Vagina (tissue), 2 donors: Measurements from ENCODE around the gene OBSCN. TPM values are rescaled to one million over a fixed set of nuclear protein-coding genes. Genes with fewer than 3 reads are reported as not detected.

Experiments used
- DNase-seq, 2 donors: peaks; one replicate each; pipeline ENCODE4 v3.0.0-alpha.2; 2017; ENCODE audit errors: extremely low spot score in 2 of 2
- H3K27ac ChIP-seq: fragments of 200-600 bp; sonication (generic); one replicate; pipeline ENCODE4 v1.5.1; 2019
- H3K27me3 ChIP-seq: fragments of 200-600 bp; sonication (generic); one replicate; pipeline ENCODE4 v1.5.1; 2019
- H3K36me3 ChIP-seq, 2 donors: fragments of 200-600 bp; sonication (generic); one replicate each; pipeline ENCODE4 v1.5.1; 2017 to 2019
- H3K4me1 ChIP-seq: fragments of 200-600 bp; sonication (generic); one replicate; pipeline ENCODE4 v1.5.1; 2019
- H3K4me3 ChIP-seq, 2 donors: fragments of 200-600 bp; sonication (generic); 1 replicate in 1 of 2; 2 replicates in 1 of 2; pipeline ENCODE4 v1.5.1; 2016 to 2019
- H3K9me3 ChIP-seq: fragments of 200-600 bp; sonication (generic); one replicate; pipeline ENCODE4 v1.5.1; 2019
- CTCF ChIP-seq, 3 experiments: fragments of 450-650 bp in 2 of 3; fragments of 200-600 bp in 1 of 3; sonication (generic) in 1 of 3; IDR thresholded peaks; one replicate each; pipeline ENCODE4 v1.5.1; 2017 to 2019; ENCODE audit warnings: antibody characterized with exemption in 3 of 3, mild to moderate bottlenecking in 2 of 3, moderate library complexity in 2 of 3
- POLR2A ChIP-seq, 2 donors: fragments of 450-650 bp; IDR thresholded peaks; one replicate each; pipeline ENCODE4 v1.6.1; 2017; ENCODE audit warnings: antibody characterized with exemption in 2 of 2, mild to moderate bottlenecking in 2 of 2, moderate library complexity in 2 of 2
- POLR2AphosphoS5 ChIP-seq, 2 donors: sonication (generic); formaldehyde crosslinking; IDR thresholded peaks; one replicate each; pipeline ENCODE4 v1.9.0; 2017; ENCODE audit warnings: antibody characterized with exemption in 2 of 2, mild to moderate bottlenecking in 2 of 2, low read depth in 1 of 2; ENCODE audit not compliant: insufficient read depth in 1 of 2
- intact Hi-C: fragments of 100-400 bp; cut with DNase I; formaldehyde crosslinking; loops from one replicate; pipeline ENCODE4 v1.15.1; 2023
- total RNA-seq: library from RNA; depleted of rRNA; stranded (reverse); fragments of >200 nt; gene quantifications from one replicate; pipeline ENCODE4 v1.2.3, GENCODE V29; 2016

The OBSCN gene
- total RNA-seq, 1 donor from 2014 or later, result 35.8 TPM

GRCh38 chr1:228209657-228210056 lies 1.8 kb downstream of the OBSCN start:
- H3K4me3 ChIP-seq, result no peak overlapping the region
- no peaks in the 10 kb centered on the region for H3K36me3 ChIP-seq
- no peak overlapping the region for H3K27ac ChIP-seq
- no peaks in the 10 kb centered on the region for H3K9me3 ChIP-seq
- no peak for TF ChIP-seq POLR2AphosphoS5 (IDR thresholded peaks at IDR 0.05; ENCODE audit: insufficient read depth in 1 of 2, low read depth in 1 of 2)
- TF ChIP-seq CTCF (IDR thresholded peaks at IDR 0.05), result no peak
- TF ChIP-seq POLR2A (IDR thresholded peaks at IDR 0.05), result no peak
- no peak for DNase-seq
- intact Hi-C loops, result no loop called here
- peaks cover 34% of the 10 kb centered on the region for H3K4me1 ChIP-seq
- H3K27me3 ChIP-seq, result no peaks in the 10 kb centered on the region

GRCh38 chr1:228210076-228210651 lies 2.3 kb downstream of the OBSCN start:
- H3K4me1 ChIP-seq, result peaks cover 36% of the 10 kb centered on the region
- intact Hi-C loops, result no loop called here

GRCh38 chr1:228210712-228211530 lies 3.1 kb downstream of the OBSCN start:
- H3K9me3 ChIP-seq, result no peaks in the 10 kb centered on the region
- no peak for DNase-seq
- no peaks in the 10 kb centered on the region for H3K27me3 ChIP-seq
- H3K4me3 ChIP-seq, result no peak overlapping the region
- no peak overlapping the region for H3K27ac ChIP-seq
- H3K4me1 ChIP-seq, result peaks cover 36% of the 10 kb centered on the region
- no peak for TF ChIP-seq POLR2A (IDR thresholded peaks at IDR 0.05)
- no peak for TF ChIP-seq POLR2AphosphoS5 (IDR thresholded peaks at IDR 0.05; ENCODE audit: insufficient read depth in 1 of 2, low read depth in 1 of 2)
- TF ChIP-seq CTCF (IDR thresholded peaks at IDR 0.05), result no peak
- intact Hi-C loops, result no loop called here
- no peaks in the 10 kb centered on the region for H3K36me3 ChIP-seq

More at GRCh38 chr1:228210076-228210651, 2.3 kb downstream of the OBSCN start:
- no peak for DNase-seq
- H3K4me3 ChIP-seq, result no peak overlapping the region
- TF ChIP-seq POLR2AphosphoS5 (IDR thresholded peaks at IDR 0.05; ENCODE audit: insufficient read depth in 1 of 2, low read depth in 1 of 2), result no peak
- no peak for TF ChIP-seq CTCF (IDR thresholded peaks at IDR 0.05)
- no peak for TF ChIP-seq POLR2A (IDR thresholded peaks at IDR 0.05)
- no peak overlapping the region for H3K27ac ChIP-seq
- no peaks in the 10 kb centered on the region for H3K27me3 ChIP-seq
- H3K36me3 ChIP-seq, result no peaks in the 10 kb centered on the region
- no peaks in the 10 kb centered on the region for H3K9me3 ChIP-seq

GRCh38 chr1:228211531-228212414 lies 3.9 kb downstream of the OBSCN start:
- DNase-seq, result no peak
- H3K27ac ChIP-seq, result no peak overlapping the region
- H3K36me3 ChIP-seq, result no peaks in the 10 kb centered on the region
- H3K27me3 ChIP-seq, result no peaks in the 10 kb centered on the region
- no peak overlapping the region for H3K4me3 ChIP-seq
- H3K9me3 ChIP-seq, result no peaks in the 10 kb centered on the region
- no peak for TF ChIP-seq POLR2A (IDR thresholded peaks at IDR 0.05)
- no peak for TF ChIP-seq CTCF (IDR thresholded peaks at IDR 0.05)
- TF ChIP-seq POLR2AphosphoS5 (IDR thresholded peaks at IDR 0.05; ENCODE audit: insufficient read depth in 1 of 2, low read depth in 1 of 2), result no peak
- peaks cover 31% of the 10 kb centered on the region for H3K4me1 ChIP-seq
- intact Hi-C loops, result no loop called here
